Stimulated activated CD4-positive, alpha-beta T cell treated with anti-CD3 and anti-CD28 coated beads, Interleukin-1b, Interleukin-23, amount 100 ng/mL, for 4 hours (primary cell): ENCODE measurements around the gene YIPF2.
A peak's percentile ranks its signal among the peaks of the same experiment; 100 is the strongest.
"Not testable (repeated sequence)": the region's sequence is repeated elsewhere in the genome, so short reads cannot be mapped to it uniquely, and the experiment has no call there.

ENCODE experiments used
- DNase-seq, 2 donors: peaks; one replicate each; pipeline ENCODE4 v3.0.0-alpha.2; 2020; ENCODE audit warnings: low read depth in 2 of 2

YIPF2 gene

DNA sequence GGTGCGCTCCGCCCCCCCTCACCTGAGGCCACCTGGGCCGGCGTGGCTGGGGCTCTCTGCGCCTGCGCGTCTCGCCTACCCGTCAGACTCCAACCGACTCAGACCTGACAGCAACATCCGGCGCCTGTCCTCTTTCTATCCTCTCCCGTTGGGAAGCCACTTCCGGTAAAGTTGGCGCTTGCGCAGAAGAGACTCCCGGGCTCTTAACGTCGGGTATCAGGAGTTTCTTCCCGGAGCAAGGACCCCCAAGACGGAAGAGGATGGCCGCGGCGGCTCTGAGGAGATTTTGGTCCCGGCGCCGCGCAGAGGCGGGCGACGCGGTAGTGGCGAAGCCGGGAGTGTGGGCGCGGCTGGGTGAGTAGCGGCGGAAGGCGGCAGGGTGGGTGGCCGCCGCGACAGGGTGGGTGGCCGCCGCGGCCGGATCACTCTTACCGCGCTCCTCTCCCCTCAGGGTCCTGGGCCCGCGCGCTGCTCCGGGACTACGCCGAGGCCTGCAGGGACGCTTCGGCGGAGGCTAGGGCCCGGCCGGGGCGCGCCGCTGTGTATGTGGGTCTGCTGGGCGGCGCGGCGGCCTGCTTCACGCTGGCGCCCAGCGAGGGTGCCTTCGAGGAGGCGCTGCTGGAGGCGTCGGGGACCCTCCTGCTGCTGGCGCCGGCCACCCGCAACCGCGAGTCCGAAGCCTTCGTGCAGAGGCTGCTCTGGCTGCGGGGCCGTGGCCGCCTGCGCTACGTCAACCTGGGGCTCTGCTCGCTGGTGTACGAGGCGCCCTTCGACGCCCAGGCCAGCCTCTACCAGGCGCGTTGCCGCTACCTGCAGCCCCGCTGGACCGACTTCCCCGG is at the start of gene YIPF2, which contains the start of gene TIMM29:
TSS of gene YIPF2 (minus strand) at position 77 of the 839 bp plus-strand sequence. CDS start 229 bp downstream, outside the sequence.
TSS of gene TIMM29 (plus strand) at position 249 of the 839 bp plus-strand sequence. CDS start at position 261, 12 bp downstream.
- DNase-seq, result peak; percentile 90

DNA sequence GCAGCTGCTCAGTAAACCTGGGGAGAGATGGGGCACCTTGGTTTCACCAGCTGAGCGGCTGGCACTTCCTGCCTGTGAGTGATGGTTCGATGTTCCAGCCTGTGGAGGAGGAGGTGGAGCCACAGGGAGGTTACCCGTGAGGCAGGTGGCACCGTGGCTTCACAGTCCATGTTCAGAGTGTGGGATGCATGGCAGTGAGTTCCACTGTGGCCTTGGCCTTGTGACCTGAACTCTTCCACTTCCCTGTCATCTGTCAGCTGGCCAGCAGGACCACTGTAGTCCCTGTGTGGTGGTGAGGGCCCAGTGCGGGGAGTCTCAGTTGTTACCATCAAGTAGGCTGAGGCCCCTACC is 49.3 kb upstream of the YIPF2 start:
- DNase-seq, result no peak

DNA sequence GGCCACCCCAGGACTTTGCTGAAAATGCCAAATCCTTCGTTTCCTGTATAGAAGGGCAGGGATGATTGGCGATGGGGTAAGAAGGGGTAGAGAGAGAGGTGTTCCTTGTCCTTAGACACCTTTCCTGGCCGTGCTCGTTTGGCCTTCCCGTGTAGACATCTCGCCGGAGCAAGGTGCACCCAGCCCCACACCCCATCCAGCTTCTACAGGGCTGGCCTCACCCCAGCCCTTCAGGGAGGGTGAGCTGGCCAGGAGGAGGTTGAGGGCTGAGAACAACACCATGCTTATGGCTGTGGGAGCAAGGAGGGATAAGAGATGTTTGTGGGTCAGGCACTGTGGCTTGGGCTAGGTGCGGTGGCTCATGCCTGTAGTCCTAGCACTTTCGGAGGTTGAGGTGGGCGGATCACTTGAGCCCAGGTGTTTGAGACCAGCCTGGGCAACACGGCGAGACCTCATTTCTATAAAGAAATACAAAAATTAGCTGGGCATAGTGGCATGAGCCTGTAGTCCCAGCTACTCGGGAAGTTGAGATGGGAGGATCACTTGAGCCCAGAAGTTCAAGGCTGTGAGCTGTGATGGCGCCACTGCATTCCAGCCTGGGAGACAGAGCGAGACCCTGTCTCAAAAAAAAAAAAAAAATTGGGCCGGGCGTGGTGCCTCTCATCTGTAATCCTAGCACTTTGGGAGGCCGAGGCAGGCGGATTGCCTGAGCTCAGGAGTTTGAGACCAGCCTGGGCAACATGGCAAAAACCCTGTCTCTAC is 47.9 kb upstream of the YIPF2 start:
- DNase-seq, result no peak

DNA sequence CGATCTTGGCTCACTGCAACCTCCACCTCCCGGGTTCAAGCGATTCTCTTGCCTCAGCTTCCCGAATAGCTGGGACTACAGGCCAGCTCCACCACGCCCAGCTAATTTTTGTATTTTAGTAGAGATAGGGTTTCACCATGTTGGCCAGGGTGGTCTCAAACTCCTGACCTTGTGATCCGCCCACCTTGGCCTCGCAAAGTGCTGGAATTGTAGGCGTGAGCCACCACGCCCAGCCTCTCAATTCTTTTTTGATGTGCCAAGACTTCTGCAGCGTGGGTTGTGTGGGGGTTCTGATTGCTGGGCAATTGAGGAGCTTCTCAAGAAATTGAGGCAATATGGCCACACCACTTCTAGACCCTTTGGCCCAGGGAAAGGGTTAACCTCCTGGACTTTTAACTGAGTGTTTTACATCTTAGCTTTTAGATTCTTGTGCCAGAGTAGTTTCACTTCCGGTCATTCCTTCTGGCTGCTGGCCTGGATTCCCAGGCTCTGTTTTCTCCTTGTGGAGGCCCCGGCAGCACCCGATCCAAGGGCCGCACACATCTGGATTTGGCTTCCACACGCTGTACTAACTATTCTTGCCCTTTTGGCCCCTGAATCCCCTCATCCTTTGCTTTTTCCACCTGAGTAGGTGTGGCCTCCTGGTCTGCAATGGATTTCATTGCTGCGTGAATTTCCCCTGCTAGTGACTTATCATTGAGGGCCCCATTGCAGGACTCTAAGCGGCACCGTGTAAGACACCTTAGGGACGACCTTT is 47.1 kb upstream of the YIPF2 start:
- no peak for DNase-seq

DNA sequence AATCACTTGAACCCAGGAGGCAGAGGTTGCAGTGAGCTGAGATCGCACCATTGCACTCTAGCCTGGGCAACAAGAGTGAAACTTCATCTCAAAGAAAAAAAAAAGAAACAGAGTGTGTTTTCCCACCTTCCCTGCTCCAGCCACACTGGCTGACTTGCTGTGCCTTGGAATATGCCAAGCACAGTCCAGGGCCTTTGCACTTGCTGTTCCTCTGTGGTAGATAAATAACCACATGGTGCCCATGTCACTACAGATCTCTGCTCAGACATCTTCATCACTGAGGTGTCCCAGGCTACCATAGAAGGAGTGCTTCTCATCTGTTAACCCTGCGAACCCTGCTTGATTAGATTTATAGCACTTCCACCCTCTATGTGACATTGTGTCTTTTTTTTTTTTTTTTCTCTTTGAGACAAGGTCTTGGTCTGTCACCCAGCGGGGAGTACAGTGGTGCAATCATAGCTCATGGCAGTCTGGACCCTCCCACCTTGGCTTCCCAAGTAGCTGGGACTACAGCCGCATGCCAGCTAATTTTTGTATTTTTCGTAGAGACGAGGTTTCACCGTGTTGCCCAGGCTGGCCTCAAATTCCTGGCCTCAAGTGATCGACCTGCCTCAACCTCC is 42.8 kb upstream of the YIPF2 start:
- DNase-seq, result no peak

DNA sequence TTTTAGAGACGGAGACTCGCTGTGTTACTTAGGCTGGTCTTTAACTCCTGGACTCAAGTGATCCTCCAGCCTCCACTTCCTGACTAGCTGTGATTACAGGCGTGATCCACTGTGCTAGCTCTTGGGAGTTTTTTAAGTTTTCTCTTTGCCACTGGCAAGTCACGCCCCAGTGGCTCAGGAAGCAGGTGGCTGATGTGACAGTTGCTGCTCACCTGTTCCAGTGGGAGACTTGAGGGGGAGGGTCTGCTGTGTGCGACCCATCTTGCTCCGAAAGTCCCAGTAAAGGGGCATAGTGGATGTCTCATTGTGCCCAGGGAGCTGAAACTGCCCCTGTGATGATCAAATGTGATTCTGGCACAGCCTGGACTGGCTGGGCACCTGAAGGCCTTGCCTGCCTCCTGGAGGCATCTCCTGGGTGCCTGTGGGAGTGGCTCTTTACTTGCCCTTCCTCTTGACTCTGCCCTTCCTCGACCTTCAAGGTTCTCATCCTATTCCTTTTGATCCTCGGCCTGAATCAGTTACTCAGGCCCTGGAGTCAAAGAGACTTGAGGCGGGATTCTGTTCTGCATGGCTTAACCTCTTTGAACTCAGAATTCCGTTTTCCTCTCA is 40.2 kb upstream of the YIPF2 start:
- DNase-seq, result no peak

DNA sequence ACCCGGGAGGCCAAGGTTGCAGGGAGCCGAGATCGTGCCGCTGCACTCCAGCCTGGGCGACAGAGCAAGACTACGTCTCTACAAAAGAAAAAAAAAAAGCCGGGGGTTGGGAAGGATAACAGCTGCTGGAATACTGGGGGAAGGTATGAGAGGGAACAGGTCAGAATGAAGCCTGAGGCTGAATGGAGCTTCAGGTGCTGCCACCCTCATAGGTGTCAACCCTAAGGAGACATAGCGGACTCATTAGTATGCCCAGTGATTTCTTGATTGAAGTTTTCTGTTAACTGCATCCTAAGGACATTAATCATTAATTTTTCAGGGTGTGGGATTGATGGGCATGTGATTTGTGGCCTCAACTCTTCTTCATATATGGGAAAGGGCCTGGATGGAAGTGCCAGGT is 38.4 kb upstream of the YIPF2 start:
- DNase-seq, result no peak

DNA sequence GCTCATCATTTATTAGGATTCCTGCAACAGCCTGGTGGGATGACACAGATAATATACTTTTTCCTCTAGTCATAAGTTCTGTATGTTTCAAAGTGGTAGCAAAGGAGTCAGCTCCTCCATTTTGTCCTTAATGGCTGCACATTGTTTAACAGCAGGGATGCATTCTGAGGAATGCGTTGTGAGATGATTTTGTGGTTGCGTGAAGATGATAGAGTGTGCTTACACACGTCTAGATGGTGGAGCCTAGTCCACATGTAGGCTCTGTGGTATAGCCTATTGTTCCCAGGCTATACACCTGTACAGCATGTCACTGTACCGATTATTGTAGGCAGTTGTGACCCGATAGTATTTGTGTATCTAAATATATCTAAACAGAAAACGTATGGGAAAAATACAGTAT is 37.0 kb upstream of the YIPF2 start:
- no peak for DNase-seq

DNA sequence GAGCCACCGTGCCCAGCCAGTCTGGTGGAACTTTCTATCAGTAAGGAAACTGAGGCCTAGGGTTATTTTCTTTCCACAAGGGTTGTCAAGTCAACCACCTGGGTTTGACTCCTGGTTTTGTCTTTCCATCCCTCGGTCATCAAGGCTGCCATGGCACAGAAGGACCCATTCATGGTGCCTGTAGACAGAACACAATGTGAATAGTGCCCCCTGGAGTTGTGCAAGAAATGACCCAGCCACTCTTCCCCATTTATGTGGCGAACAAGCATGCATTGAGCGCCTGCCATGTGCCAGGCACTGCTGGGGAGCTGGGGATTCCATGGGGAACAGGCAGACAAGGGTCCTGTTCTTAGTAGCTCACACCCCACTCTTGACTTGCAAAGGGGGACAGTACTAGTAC is 36.5 kb upstream of the YIPF2 start:
- DNase-seq, result no peak

DNA sequence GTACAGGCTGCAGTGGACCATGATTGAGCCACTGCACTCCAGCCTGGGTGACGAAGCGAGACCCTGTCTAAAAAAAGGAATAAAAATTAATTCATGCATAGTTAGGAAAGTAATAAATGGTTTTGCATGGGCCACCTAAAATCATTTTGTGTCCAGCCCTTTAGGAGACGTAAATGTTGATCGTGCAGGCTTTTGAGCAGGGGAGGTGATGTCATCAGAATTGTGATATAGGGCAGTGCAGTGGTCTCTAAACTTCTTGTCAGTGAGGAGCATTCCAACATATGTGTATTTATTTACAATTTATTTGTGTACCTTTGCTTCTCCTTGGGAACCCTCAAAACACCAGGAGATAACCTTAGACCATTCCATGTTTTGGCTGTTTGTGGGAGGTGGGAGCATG is 35.4 kb upstream of the YIPF2 start:
- no peak for DNase-seq

DNA sequence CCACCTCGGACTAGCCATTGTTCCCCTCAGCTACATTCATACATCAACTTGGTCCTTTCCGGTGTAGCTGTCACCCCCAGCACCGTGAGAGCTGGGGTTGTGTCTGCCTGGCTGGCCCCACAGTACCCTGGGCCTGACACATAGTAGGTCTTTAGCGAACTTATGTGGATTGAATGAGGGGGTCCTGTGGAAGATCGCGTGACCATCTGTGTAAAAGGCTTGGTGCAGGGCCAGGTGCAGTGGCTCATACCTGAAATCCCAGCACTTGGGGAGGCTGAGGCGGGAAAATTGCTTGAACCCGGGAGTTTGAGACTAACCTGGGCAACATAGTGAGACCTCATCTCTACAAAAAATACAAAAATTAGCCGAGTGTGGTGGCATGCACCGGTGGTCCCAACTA is 34.4 kb upstream of the YIPF2 start:
- DNase-seq, result no peak

DNA sequence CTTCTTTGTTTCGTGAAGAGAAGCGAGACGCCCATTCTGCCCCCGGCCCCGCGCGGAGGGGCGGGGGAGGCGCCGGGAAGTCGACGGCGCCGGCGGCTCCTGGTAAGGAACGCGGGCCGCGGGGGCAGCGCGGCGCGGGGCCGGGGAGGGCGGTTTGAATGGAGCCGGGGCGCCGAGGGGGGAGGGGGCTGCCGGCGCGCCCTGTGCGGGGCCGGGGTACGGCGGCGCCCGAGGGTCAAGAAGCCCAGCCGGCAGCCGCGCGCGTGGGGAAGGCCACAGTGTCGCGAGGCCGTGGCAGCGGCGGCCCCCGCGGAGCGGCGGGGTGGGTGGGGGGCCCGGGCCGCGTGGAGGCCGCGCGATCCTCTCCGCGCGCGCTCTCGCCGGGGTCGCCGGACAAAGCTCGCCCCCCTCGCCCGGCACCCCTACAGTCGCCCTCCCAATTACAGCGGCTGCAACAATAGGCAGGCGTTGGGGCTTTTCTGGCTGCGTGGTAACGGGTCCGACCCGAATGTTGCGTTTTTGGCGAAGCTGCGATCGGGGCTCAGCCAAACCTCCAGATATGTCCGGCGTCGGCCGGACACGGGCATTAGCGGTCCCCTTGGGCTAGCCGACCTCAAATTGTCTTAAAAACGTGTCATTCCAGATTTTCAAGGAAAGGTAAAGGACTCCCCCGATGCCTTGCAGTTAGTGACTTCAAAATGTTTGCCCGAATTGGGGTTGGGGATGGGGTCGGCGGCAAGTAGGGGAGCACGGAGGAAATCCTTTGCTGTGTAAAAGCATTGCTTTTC is 32.8 kb upstream of the YIPF2 start:
- DNase-seq, result no peak

DNA sequence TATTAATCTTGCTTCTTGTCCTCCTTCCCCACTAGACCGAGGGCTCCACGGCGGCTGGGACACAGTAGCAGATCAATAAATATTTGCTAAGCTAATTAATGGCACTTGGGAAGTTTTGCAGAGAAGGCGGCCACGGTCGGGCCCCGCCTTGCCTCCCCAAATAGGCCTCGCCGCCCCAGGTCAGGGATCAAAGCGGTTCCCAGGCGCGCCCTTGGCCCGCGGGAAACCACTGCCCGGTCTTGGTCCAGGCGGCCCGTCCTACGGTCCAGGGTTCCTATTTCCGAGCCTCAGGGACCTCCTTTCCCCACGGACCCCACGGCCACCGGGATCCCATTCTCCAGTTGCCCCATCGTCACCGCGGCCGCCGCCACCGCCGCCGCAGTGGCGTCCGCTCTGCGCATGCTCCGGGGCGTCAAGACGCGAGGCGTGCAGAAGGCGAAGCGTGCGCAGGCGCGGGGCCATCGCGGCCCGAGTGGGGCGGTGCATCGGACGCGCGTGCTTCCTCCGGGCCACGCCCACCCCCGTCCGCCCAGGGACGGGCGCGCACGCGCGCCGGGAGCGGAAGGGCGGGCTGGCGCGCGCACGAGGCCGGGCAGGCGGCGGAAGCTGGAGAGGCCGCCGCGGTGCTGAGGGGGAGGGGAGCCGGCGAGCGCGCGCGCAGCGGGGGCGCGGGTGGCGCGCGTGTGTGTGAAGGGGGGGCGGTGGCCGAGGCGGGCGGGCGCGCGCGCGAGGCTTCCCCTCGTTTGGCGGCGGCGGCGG is 32.1 kb upstream of the YIPF2 start, which contains the start of gene SMARCA4:
TSS of gene SMARCA4 (plus strand) at position 717 of the 759 bp plus-strand sequence. CDS start 23,122 bp downstream, outside the sequence.
- peak; percentile 98 to 99 for DNase-seq

DNA sequence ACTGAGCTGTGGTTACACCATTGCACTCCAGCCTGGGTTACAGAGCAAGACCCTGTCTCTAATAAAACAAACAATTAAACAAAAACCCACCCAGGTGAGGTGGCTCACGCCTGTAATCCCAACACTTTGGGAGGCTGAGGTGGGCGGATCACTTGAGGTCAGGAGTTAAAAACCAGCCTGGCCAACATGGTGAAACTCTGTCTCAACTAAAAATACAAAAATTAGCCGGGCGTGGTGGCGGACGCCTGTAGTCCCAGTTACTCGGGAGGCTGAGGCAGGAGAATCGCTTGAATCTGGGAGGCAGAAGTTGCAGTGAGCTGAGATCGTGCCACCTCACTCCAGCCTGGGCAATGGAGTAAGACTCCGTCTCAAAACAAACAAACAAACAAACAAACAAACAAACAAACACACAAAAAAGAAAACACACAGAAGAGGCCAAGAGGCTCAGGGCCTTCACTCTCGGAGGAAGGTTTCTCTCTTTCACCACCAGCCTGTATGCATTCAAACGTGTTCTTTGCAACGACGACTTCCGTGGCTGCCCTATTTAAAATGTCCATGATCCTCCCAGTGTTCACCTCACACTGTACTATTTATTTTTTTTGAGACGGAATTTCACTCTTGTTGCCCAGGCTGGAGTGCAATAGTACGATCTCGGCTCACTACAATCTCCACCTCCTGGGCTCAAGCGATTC is 31.0 kb upstream of the YIPF2 start:
- not testable (repeated sequence) for DNase-seq

DNA sequence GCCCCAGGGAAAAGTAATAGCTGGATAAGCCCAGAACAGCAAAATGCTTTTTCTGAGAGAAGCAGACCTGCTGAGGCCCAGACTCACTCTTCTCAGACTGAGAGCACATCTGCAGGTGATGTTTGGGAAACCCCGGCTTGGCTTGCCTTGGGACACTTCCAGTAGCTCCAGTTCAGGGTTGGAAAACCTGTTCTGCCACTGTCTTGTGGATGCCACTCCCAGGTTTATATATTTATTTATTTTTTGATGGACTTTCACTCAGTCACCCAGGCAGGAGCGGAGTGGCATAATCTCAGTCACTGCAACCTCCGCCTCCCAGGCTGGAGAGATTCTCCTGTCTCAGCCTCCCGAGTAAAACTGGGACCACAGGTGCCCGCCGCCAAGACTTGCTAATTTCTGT is 24.4 kb upstream of the YIPF2 start:
- DNase-seq, result no peak

DNA sequence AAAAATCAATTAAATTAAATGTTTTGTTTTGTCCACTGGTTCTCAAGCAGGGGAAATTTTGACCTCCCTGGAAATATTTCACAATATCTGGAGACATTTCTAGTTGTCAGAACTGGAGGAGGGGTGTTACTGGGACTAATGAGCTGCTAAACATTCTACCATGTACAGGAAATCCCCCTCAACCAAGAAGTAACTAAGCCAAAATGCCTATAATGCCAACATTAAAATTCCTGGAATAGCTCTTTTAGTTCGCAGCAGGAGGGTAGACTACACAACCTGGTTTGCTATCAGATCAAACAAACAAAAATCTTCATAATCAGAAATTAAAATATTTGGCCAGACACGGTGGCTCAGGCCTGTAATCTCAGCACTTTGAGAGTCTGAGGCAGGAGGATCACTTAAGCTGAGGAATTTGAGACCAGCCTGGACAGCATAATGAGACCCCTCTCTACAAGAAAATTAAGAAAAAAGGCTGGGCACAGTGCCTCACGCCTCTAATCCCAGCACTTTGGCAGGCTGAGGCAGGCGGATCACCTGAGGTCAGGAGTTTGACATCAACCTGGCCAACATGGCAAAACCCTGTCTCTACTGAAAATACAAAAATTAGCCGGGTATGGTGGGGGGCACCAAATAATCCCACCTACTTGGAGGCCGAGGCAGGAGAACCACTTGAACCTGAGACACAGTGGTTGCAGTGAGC is 18.7 kb upstream of the YIPF2 start:
- DNase-seq, result no peak

DNA sequence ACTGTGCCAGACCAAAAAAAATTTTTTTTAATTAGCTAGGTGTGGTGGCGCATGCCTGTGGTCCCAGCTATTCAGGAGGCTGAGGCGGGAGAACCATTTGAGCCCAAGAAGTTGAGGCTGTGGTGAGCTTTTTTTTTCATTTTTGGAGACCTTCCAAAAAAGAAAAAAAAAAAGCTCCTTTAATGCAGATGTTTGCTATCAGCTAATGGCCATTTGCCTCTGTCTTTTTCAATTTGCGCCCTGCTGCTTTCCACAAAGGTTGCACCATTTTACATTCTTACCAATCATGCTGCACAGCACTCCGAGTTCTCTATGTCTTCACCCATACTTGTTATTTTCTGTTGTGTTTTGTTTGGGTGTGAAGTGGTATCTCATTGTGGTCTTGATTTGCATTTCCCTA is 16.8 kb upstream of the YIPF2 start:
- no peak for DNase-seq

DNA sequence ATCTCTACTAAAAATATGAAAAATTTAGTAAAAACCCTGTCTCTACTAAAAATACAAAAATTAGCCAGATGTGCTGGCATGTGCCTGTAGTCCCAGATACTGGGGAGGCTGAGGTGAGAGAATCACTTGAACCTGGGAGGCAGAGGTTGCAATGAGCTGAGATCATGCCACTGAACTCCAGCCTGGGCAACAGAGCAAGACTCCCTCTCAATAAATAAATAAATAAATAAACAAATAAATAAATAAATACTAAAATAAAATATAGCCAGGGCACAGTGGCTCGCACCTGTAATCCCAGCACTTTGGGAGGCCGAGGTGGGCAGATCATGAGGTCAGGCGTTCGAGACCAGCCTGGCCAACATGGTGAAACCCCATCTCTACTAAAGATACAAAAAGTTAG is 15.0 kb upstream of the YIPF2 start:
- not testable (repeated sequence) for DNase-seq
